ENCODE data around the gene ARID1A.

GRCh38 chr1:26710811-26711210, 15.0 kb downstream of the ARID1A start:
- TF ChIP-seq CTCF (IDR thresholded peaks at IDR 0.05) = no peak
- no peak for TF ChIP-seq POLR2A (IDR thresholded peaks at IDR 0.05)
